ENCODE measurements around the gene MYO5B.

The MYO5B gene

DNA sequence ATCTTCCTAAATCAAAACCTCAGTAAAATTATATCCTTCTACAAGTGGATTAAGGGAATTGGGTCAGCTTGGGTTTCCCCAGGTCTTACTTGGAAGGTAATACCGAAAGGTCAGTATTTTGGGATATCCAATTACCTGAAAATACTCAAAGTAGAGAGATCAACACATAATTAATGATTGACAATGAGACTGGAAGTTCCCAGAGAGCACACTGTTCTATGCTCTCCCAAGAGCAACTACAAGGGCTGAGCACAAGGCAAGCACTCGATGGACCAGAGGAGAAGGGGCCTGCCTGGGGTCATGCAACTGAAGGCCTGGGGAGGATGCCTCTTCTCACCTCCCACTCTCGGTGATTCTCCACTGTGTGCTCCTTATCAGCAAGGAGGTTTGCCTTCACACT lies 222.4 kb downstream of the MYO5B start:
- DNase-seq (ENCODE audit: low read depth in 1 of 2, low spot score in 1 of 2) = no peak

DNA sequence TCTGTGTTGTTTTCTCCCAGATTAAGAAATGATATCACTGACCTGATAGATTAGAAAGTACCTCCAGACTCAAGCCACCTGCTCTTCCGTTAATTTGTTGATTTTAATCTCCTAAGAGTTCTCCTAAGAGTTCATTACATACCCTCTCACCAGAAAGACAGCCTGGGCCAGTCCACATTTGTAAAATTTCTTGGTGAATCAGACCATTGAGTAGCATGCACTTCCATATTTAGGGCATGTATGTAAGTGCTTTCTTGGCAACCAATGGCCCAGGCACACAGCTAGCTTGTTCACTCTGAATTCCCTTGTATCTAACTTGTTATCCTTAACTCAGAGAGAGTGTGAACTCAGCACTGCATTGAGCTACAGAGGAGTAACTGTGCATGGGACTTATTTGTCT lies 223.5 kb downstream of the MYO5B start:
- no peak for DNase-seq (ENCODE audit: low read depth in 1 of 2, low spot score in 1 of 2)

DNA sequence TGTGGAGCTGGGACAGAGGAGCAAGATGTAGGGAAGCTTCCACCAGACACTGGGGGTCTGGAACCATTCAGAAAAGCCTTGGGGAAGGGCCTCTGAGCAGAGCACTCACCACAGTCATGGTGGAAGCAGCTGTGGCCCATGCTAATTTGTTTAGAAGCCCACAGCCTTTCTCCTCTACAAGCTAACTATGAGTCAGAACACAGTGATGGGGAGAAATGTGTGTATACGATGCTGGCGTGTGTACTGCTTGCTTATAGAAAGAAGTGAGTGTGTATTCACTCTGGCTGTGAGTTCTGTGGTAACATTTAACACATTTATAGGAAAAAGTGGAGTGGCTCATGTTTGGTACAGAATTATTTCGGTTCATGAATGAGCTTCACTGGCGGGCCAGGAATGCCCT lies 224.6 kb downstream of the MYO5B start:
- no peak for DNase-seq (ENCODE audit: low read depth in 1 of 2, low spot score in 1 of 2)

DNA sequence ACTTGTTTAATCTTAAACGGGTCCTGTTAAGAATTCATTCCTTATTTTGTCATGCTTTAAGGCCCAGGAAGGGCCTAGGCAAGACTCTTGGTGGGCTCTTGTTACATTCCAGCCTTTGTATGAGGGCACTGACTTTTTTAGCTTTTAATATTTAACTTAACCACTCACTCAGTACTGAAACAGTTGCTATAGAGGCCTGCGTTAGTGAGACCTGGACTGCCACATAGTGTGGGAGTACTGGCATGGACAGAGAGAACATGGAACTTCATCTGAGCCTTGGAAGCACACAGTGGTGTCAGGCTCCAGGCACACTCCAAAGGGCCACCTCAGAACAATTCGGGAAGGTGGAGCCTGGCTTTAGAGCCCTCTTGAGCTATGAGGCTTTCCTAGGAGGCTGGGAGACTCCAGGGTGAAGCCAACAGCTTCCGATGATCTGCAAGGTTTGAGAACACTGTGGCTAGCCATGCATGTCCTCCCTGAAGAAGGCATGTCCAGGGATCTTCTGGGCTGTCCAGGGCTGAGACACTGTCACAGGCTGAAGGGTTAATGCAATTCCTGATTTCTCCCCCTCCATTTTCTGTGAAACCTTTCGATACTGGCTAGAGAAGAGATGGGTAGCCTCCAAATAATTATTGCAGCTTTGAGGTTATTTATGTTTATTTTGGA lies 226.2 kb downstream of the MYO5B start:
- DNase-seq (ENCODE audit: low read depth in 1 of 2, low spot score in 1 of 2) = no peak

DNA sequence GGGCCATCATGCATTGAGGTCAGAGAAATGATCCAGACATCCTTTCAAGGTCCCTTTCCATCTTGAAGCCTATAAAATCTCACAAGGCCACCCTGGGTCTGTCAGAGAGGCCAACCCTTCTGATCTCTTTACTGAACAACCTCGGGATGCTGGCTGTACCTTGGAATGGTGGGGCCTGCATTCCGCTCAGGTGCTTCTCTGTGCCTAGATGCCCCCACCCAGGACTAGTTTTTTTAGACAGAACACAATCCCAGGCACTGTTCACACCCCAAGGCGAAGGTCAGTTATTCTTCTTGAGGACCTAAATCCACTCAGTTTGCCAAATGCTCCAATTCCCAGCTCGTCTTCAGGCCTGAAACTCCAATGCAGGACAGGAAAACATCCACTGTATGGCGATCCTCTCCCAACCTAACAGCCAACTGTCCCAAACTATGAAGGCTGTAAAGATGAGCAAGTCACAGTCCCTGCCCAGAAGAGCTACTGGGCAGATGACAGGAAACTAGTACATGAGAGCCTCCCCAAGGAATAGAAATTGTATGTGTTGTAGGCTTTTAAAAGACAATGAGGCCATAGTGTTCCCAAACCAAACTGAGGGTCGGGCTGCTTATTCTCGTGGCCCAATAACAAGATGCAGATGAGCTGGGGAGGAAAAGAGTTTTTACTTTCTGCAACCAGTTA lies 227.2 kb downstream of the MYO5B start:
- DNase-seq (ENCODE audit: low read depth in 1 of 2, low spot score in 1 of 2) = no peak

DNA sequence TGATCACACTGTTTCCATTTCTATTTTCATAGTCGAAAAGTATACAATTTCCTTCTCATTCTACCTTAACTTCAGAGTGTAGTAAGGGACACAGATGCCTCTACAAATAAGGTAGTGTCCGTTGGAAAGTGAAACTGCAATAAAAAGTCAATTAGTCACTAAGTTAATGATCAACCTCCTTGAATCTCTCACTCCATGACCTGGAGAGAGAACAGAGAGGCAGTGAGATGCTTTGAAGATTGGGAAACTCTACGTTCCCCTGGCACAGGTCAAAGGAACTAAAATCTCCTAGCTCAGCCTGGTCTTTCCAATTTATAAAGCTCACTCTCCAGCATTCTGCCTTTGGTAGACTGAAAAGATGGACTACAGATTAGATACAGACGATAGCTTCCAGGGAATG lies 227.8 kb downstream of the MYO5B start:
- DNase-seq (ENCODE audit: low read depth in 1 of 2, low spot score in 1 of 2) = no peak

DNA sequence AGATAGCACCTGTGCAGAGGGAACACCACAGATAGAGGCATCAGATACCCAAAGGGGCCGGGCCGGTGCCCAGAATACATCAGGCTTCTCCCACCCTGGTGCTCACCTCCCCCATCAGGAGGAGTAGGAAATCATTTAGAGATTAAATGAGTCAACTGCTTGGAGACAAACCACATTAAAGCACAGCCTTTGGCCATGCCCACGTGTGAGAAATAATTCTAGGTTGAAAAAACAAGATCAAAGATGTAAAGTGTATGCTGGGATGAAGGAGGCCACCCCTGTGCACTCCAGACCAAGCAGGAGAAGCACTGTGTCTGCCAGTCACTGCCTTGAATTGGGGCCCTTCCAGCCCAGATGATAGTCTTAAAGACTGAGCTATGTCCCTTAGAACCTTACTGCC lies 228.9 kb downstream of the MYO5B start:
- no peak for DNase-seq (ENCODE audit: low read depth in 1 of 2, low spot score in 1 of 2)

DNA sequence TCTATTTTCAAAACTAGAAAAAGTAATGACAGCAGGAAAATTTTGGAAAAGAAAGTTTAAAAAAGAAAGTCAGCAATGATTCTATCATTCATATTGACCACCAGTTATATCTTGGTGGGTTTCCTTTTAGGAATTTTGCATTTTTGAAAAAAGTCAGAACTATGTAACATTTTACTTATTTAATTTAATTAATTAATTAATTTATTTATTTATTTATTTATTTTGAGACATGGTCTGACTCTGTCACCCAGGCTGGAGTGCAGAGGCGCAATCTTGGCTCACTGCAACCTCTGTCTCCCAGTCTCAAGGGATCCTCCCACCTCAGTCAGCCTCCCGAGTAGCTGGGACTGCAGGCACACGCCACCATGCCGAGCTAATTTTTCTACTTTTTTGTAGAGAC lies 231.7 kb downstream of the MYO5B start:
- DNase-seq (ENCODE audit: low read depth in 1 of 2, low spot score in 1 of 2) = no peak

DNA sequence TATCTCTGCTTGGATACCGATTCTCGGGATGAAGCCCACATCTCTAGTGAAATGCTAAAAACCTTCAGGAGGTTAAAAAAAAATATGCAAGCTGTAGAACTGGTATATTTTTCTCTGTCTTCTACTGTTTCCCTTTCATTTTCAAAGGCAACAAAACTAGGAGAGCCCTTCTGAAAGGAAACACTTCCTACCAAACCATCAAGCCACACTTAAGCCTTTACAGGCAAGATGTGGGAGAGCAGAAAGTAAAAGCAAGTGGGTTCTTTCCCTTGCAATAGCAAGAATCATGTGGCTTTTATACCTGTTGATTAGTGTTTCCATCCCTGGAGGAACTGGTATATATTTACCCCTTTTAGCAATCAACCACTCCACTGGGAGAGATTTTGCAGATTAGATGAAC lies 233.7 kb downstream of the MYO5B start:
- no peak for DNase-seq (ENCODE audit: low read depth in 1 of 2, low spot score in 1 of 2)

DNA sequence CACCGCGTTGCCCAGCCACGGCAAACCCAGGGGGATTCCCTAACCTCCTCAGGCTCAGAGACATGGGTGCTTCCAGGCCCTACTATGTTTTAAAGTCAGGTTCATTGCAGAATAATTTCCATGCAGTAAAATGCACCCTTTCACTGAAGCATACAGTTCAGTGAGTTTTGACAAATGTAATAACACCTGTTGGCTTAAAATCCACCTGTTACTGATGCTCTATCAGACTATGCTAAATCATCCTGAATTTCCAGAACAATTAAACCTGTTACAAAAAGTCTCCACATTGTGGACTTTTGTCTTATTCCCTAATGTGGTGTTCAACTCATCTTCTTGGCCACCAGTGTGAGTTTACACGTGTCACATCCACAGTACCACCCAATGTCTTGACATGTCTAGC lies 234.6 kb downstream of the MYO5B start:
- DNase-seq (ENCODE audit: low read depth in 1 of 2, low spot score in 1 of 2) = no peak

DNA sequence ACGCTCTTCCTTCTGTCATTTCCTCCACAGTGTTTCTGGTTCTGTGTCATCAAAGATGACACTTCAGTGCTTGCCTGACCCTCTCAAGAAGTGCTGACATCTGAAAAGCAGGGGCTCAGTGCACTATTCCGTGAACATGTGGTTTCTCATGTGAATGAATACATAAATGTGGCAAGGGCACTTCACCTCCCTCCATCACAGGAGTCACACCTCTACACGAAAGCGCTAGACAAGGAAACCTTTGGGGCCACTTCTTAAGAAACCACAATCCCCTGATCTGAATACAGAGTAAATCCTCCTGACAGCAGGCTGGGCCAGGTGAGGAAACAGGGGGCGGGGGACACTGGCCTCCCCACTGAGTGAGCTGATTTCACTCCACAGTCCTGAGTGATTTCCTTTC lies 235.8 kb downstream of the MYO5B start:
- DNase-seq (ENCODE audit: low read depth in 1 of 2, low spot score in 1 of 2) = no peak

DNA sequence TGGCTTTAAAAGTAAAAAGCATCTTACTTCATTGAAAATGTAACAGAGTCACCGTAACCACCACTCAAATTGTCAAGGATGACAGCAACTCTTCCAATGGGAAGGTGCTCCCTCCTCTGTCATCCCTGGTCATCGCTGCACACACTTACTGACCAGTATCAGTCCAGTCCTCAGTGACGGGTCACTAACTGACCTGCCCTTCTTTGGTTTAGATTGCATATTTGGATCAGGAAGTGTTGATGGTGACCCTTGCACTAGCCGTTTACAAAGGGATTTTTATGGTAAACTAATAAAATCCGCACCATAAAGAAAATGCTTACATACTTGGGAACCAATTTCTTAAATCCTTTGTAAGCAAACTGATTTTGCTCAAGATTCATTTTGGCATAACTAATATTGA lies 239.7 kb downstream of the MYO5B start:
- no peak for DNase-seq (ENCODE audit: low read depth in 1 of 2, low spot score in 1 of 2)

DNA sequence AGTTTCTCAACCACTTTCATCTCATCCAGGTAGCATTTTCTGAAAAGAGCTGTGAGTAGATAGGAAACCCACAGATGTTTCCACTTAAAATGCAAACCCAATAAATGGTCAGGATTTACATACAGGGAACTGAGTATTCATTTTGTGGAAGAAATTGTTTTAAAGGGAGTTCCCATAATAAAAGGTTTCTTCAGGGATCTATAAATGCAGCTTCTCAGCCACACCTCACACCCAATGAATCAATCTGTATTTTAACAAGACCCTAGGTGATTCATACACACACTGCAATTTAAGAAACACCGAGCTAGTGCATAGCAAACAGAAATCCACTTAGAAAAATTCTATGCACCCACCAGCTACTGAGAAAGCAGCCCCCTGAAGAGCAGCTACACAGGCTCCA lies 241.6 kb downstream of the MYO5B start:
- DNase-seq (ENCODE audit: low read depth in 1 of 2, low spot score in 1 of 2) = no peak

DNA sequence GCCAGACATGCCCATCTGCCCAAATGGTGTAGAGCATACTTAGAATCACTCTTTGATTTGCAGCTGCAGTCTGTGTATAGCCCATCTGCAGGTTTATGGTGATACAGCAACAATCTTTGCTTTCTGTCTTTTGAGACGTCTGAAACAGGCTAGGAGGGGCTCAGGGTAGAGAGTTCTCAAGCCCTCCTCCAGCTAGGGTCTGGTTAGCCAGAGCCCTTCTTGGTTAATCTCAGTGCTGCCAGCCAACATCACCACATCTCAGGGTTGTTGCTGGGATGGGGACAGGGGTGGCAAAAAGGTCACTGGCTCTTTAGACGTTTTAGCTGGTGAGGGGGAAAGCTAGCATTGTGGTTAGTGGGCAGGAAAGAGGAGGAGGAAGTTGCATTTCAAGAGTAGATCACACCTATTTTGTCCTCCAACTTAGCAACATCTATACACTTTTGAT lies 245.0 kb downstream of the MYO5B start:
- no peak for DNase-seq (ENCODE audit: low read depth in 1 of 2, low spot score in 1 of 2)

DNA sequence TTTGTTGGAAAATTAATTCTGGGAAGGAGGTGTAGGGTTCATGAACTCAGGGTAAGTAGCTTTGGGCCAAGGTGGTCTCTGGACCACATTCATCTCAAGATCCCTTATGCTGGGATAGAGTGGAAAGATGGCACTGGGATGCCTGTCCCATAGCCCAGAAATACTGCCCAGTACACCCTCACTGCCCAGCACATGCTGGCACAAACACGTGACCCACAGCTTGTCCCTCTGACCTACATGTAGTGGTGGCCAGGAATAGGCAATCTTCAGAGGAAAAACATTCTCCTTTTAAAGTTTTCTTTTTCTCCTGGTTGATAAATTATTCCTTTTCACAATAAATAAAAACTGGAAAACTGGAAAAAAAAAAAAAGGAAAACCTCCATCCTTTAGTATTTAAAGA lies 246.0 kb downstream of the MYO5B start:
- DNase-seq (ENCODE audit: low read depth in 1 of 2, low spot score in 1 of 2) = no peak

DNA sequence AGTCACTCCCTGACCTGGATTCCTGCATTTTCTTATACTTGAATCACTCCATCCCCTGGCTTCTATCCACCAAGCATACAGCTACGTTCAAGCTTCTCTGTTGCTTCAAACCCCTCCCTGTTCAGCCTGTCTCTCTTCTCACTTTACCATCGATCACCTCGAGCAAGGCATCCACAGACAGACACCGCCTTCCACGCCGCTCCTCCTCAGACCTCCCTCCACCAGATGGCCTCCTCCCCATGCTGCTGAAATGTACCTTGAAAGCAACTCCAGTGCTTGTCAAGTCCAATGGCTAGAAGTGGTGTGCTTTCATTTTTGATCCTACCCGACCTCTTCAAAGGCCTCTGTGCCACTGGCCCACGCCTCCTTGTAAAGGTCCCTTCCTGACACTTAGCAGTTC lies 250.3 kb downstream of the MYO5B start:
- DNase-seq (ENCODE audit: low read depth in 1 of 2, low spot score in 1 of 2) = no peak

DNA sequence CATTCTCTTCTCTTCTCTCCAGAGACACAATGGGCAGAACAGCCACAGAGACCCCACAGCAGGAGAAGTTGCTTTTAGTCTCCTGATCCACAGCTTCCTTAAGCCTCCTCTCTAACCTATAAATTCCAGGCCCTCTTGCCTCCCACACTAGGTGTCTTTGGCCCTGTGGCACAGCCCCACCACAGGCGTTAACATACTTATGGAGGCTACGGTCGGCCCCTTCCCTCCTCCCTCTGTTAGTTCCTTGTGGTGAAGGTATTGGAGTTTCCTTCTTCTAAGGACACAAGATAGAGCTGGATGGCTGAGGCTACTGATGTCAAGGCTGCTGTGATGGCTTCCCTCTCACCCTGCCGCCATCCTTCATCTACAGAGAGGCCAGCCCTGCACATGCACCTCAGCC lies 258.1 kb downstream of the MYO5B start:
- DNase-seq (ENCODE audit: low read depth in 1 of 2, low spot score in 1 of 2) = no peak

DNA sequence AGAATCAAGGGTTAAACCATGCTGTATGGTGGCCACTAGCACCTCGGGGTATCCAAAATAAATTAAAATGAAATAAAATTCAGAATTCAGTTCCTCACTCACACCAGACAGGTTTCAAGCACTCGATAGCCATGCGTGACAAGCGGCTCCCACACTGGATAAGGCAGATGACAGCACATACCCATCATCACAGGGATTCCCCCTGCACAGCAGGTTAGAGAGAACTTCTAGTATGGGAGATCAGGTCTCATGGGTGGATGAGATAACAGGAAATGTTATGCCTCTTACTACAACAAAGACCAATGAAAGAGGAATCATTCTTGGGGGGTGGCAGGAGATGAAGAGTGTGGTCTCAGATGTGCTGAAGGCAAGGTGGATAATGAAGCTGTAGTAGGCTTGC lies 259.7 kb downstream of the MYO5B start:
- no peak for DNase-seq (ENCODE audit: low read depth in 1 of 2, low spot score in 1 of 2)

DNA sequence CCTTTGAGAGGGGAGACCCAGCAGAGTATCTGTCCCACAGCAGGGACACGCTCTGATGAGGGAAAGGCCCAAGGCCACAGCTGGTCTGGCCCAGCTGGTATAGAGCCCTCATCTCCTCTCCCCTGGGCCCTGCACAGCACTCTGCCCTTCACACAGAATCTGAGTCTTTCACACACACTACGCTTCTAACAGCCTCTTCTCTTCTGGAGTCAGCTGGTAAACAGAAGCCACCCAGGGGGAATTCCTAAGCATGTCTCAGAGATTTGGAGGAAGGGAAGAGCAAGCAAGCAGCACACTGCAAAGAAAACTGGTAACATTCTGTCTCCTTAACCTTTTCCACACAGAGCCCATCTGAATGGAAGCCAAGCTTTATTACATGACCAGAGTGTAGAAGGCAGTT lies 260.5 kb downstream of the MYO5B start:
- no peak for DNase-seq (ENCODE audit: low read depth in 1 of 2, low spot score in 1 of 2)

DNA sequence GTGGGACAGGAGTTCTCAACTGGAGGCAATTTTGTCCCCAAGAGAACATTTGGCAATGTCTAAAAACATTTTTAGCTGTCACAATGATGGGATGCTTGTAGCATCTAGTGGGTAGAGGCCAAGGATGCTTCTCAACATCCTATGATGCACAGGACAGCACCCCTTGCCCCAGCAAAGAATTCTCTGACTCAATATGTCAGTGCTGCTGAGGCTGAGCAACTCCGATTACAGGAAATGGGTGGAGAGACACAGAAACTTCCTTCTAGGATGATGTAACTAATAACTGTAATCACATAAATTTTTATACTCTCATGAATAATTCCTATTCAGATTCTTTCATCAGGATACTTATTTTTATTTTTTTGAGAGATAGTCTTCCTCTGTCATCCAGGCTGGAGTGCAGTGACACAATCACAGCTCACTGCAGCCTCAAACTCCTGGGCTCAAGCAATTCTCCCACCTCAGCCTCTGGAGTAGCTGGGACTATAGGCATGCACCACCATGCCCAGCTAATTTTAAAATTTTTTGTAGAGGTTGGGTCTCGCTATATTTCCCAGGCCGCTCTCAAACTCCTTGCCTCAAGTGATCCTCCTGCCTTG lies 261.3 kb downstream of the MYO5B start:
- DNase-seq (ENCODE audit: low read depth in 1 of 2, low spot score in 1 of 2) = no peak

DNA sequence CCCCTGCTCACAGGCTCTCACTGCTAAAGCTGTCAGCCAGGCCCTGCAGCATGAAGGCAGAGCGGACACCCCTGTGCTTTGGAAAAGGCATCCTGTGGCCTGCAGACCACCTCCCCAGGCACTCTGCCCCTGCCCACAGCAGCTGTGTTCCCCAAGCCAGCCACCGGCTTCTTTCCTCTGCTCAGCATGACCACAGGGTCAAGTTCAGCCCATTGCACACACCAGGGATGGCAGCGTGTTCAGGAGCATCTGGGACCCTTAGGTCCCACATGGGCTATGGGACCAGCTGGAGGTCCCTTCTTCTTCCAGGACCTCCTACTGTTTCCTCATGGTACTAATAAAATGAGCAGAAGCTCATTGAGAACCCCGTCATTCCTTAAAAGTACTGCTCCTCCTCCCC lies 263.2 kb downstream of the MYO5B start:
- no peak for DNase-seq (ENCODE audit: low read depth in 1 of 2, low spot score in 1 of 2)

DNA sequence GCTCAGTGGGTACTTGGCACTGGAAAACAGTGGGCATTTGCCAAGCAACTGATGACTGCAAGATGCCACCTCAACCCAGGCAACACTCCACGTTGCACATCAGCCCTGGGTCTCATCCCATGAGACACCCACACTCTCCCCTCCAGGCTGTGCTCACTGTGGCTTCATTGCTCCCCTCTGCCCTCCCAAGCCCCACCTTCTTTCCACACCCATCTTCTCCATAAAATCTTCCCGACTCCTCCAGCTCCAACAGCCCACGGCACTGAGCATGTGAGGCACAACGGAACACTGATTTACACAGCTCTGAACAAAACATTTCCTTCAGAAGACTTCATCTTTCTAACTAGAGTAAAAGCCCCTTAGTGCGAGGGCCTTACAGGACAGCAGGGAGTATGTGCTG lies 263.8 kb downstream of the MYO5B start:
- DNase-seq (ENCODE audit: low read depth in 1 of 2, low spot score in 1 of 2) = no peak

All from activated T-helper 1 cell treated with anti-CD3 and anti-CD28 coated beads, Interleukin-2, amount 50 U/mL, for 16 hours (primary cell).